HEK293 (cell line): Measurements from ENCODE around the gene CDAN1.

Experiments used
- MYNN ChIP-seq: fragments of 450-650 bp; formaldehyde crosslinking; IDR thresholded peaks from 2 replicates; pipeline ENCODE4 v1.5.1; 2016; ENCODE audit warnings: missing biosample characterization, missing genetic modification characterization, borderline replicate concordance
- SETDB1 ChIP-seq: IDR thresholded peaks from one replicate; pipeline ENCODE4 v1.6.1; 2017; ENCODE audit warnings: mild to moderate bottlenecking, low read length, moderate library complexity, mixed read lengths; ENCODE audit not compliant: insufficient read length
- SP2 ChIP-seq: fragments of 450-650 bp; formaldehyde crosslinking; IDR thresholded peaks from 2 replicates; pipeline ENCODE4 v1.5.1; 2016; ENCODE audit warnings: missing biosample characterization, missing genetic modification characterization
- ZNF24 ChIP-seq: fragments of 450-650 bp; formaldehyde crosslinking; IDR thresholded peaks from 2 replicates; pipeline ENCODE4 v1.5.1; 2016; ENCODE audit warnings: missing biosample characterization, missing genetic modification characterization
- ZNF274 ChIP-seq, 2 experiments: fragments of 200-500 bp in 1 of 2; fragments of 450-650 bp in 1 of 2; sonication (Bioruptor generic) in 1 of 2; formaldehyde crosslinking in 1 of 2; IDR thresholded peaks; 2 replicates each; pipeline versions ENCODE4 v1.5.1 to v1.6.1; 2014 to 2016; ENCODE audit warnings: borderline replicate concordance in 1 of 2, inconsistent platforms in 1 of 2, low read length in 1 of 2, missing biosample characterization in 1 of 2, missing genetic modification characterization in 1 of 2
- ZNF501 ChIP-seq: fragments of 450-650 bp; formaldehyde crosslinking; IDR thresholded peaks from 2 replicates; pipeline ENCODE4 v1.5.1; 2016; ENCODE audit warnings: missing biosample characterization, missing genetic modification characterization
- ZNF629 ChIP-seq: fragments of 450-650 bp; formaldehyde crosslinking; IDR thresholded peaks from 2 replicates; pipeline ENCODE4 v1.5.1; 2017; ENCODE audit warnings: missing biosample characterization, missing genetic modification characterization
- TF ChIP-seq, protein P1 (sequence below): fragments of 450-650 bp; formaldehyde crosslinking; IDR thresholded peaks from 2 replicates; pipeline ENCODE4 v1.5.1; 2016; ENCODE audit warnings: missing biosample characterization, missing genetic modification characterization
- TF ChIP-seq, protein P2 (sequence below): sonication (generic); formaldehyde crosslinking; IDR thresholded peaks from 2 replicates; pipeline ENCODE4 v1.8.1; 2022; ENCODE audit warnings: mild to moderate bottlenecking, moderate library complexity, missing genetic modification reagents
- TF ChIP-seq, protein P3 (sequence below): fragments of 450-650 bp; formaldehyde crosslinking; IDR thresholded peaks from 2 replicates; pipeline ENCODE4 v1.5.1; 2016; ENCODE audit warnings: missing biosample characterization, missing genetic modification characterization
- TF ChIP-seq, protein P4 (sequence below): fragments of 450-650 bp; formaldehyde crosslinking; IDR thresholded peaks from 2 replicates; pipeline ENCODE4 v1.5.1; 2016; ENCODE audit warnings: missing biosample characterization, missing genetic modification characterization

DNA sequence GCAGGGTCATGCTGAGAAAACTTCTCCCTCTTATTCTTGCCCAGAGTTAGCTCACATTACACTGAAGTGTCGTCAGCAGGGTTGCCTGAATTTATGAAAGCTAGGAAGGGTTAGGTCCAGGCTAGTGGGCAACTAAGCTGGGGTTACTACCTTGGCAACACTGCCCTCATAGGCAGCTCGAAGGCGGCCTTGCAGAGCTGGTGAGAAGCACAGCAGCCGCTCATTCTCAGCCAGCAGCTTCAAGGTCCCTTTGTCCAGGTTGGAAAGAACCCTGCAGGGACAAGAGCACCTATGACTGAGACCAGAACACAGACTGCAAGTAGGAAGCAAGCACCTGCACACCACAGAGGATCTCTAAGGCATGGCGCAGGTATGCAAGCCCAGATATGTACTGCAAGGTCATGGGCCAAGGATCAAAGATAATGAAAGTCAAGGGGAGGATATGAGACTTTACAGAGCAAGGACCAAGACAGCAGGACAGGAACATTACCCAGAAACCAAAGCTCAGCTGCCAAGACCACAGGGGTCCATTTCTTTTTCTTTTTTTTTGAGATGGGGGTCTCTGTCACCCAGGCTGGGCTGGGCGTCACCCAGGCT is 2.8 kb downstream of the CDAN1 start:
- TF ChIP-seq, protein P1, sequence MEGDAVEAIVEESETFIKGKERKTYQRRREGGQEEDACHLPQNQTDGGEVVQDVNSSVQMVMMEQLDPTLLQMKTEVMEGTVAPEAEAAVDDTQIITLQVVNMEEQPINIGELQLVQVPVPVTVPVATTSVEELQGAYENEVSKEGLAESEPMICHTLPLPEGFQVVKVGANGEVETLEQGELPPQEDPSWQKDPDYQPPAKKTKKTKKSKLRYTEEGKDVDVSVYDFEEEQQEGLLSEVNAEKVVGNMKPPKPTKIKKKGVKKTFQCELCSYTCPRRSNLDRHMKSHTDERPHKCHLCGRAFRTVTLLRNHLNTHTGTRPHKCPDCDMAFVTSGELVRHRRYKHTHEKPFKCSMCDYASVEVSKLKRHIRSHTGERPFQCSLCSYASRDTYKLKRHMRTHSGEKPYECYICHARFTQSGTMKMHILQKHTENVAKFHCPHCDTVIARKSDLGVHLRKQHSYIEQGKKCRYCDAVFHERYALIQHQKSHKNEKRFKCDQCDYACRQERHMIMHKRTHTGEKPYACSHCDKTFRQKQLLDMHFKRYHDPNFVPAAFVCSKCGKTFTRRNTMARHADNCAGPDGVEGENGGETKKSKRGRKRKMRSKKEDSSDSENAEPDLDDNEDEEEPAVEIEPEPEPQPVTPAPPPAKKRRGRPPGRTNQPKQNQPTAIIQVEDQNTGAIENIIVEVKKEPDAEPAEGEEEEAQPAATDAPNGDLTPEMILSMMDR (tag by site-specific recombination) = no peak
- TF ChIP-seq SETDB1 (no peak), ZNF274 (IDR thresholded peaks at IDR 0.05; ENCODE audit: low read length) (no peak), ZNF274 (tag by site-specific recombination; IDR thresholded peaks at IDR 0.05; ENCODE audit: borderline replicate concordance) (no peak), ZNF24 (tag by site-specific recombination) (no peak), SP2 (no peak), ZNF629 (tag by site-specific recombination) (no peak), MYNN (no peak), ZNF501 (tag by site-specific recombination) (no peak)
- TF ChIP-seq, protein P2, sequence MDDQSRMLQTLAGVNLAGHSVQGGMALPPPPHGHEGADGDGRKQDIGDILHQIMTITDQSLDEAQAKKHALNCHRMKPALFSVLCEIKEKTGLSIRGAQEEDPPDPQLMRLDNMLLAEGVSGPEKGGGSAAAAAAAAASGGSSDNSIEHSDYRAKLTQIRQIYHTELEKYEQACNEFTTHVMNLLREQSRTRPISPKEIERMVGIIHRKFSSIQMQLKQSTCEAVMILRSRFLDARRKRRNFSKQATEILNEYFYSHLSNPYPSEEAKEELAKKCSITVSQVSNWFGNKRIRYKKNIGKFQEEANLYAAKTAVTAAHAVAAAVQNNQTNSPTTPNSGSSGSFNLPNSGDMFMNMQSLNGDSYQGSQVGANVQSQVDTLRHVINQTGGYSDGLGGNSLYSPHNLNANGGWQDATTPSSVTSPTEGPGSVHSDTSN = no peak
- TF ChIP-seq, protein P3, sequence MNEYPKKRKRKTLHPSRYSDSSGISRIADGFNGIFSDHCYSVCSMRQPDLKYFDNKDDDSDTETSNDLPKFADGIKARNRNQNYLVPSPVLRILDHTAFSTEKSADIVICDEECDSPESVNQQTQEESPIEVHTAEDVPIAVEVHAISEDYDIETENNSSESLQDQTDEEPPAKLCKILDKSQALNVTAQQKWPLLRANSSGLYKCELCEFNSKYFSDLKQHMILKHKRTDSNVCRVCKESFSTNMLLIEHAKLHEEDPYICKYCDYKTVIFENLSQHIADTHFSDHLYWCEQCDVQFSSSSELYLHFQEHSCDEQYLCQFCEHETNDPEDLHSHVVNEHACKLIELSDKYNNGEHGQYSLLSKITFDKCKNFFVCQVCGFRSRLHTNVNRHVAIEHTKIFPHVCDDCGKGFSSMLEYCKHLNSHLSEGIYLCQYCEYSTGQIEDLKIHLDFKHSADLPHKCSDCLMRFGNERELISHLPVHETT (tag by site-specific recombination) = no peak
- TF ChIP-seq, protein P4, sequence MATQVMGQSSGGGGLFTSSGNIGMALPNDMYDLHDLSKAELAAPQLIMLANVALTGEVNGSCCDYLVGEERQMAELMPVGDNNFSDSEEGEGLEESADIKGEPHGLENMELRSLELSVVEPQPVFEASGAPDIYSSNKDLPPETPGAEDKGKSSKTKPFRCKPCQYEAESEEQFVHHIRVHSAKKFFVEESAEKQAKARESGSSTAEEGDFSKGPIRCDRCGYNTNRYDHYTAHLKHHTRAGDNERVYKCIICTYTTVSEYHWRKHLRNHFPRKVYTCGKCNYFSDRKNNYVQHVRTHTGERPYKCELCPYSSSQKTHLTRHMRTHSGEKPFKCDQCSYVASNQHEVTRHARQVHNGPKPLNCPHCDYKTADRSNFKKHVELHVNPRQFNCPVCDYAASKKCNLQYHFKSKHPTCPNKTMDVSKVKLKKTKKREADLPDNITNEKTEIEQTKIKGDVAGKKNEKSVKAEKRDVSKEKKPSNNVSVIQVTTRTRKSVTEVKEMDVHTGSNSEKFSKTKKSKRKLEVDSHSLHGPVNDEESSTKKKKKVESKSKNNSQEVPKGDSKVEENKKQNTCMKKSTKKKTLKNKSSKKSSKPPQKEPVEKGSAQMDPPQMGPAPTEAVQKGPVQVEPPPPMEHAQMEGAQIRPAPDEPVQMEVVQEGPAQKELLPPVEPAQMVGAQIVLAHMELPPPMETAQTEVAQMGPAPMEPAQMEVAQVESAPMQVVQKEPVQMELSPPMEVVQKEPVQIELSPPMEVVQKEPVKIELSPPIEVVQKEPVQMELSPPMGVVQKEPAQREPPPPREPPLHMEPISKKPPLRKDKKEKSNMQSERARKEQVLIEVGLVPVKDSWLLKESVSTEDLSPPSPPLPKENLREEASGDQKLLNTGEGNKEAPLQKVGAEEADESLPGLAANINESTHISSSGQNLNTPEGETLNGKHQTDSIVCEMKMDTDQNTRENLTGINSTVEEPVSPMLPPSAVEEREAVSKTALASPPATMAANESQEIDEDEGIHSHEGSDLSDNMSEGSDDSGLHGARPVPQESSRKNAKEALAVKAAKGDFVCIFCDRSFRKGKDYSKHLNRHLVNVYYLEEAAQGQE (tag by site-specific recombination) = no peak
